Erythroblast (primary cell): ENCODE data around the gene TTC28.

Experiments
- GATA1 ChIP-seq: IDR thresholded peaks from 2 replicates; pipeline ENCODE4 v1.6.1; 2011; ENCODE audit warnings: low read depth, mild to moderate bottlenecking, control low read depth, low read length, moderate library complexity
- POLR2A ChIP-seq: IDR thresholded peaks from 2 replicates; pipeline ENCODE4 v1.6.1; 2011; ENCODE audit warnings: mild to moderate bottlenecking, low read length

DNA sequence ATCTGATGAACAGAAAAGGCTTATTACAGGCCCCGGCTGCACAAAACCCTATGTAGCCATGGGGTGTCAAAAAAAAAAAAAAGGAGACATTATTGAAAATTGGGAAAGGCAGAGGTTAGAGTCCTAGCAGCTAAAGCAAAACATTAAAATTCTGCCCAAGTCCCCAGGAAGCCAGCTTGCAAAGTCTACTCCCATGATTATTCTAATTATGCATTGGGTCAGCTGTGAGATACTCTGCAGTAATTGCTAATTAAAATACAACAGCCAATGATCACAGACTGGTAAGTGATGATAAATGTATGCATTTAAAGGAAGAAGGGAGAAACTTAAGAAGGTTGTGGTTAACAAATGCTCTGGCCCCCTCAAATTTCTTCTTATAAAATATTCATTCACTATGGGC lies 473.7 kb downstream of the TTC28 start:
- TF ChIP-seq POLR2A (no peak), GATA1 (no peak)
